ENCODE results near the gene YWHAE.

GRCh38 chr17:1438593-1439083 is 38.6 kb upstream of the YWHAE start:
- TF ChIP-seq CTCF (conservative IDR thresholded peaks at IDR 0.05; ENCODE audit: low read depth, low read length) (no peak), EZH2 (IDR thresholded peaks at IDR 0.05; ENCODE audit: low read length, unreplicated experiment) (no peak)

Measured in PC-3 (cell line).